ENCODE data around the gene MICU1. TPM values are rescaled to one million over a fixed set of nuclear protein-coding genes. Genes with fewer than 3 reads are reported as not detected.

Gene MICU1
- total and polyA plus RNA-seq, 10 of the 15 experiments (the other 5 are each of a cell fraction or from before 2014, with no cell fraction given) = 18.2 to 36.4 (median 22.2) TPM

GRCh38 chr10:72335394-72336258 lies 290.3 kb downstream of the MICU1 start (continued):
- TF ChIP-seq ZBTB11 (CRISPR knock-in tag; IDR thresholded peaks at IDR 0.05) (no peak), CHD4 (IDR thresholded peaks at IDR 0.05) (no peak), SKIL (IDR thresholded peaks at IDR 0.05; ENCODE audit: low read depth, poor library complexity, severe bottlenecking) (peak; percentile 29), NFYB (IDR thresholded peaks at IDR 0.05; ENCODE audit: insufficient read depth, low read depth, low read length) (no peak), RELB (IDR thresholded peaks at IDR 0.05; ENCODE audit: low read depth) (0 out of 2 replicates have a peak, but pooled peaks have one; percentile 2), PML (IDR thresholded peaks at IDR 0.05; ENCODE audit: low read length) (no peak), MTA3 (IDR thresholded peaks at IDR 0.05; ENCODE audit: borderline replicate concordance, low read length) (no peak), SREBF2 (IDR thresholded peaks at IDR 0.05; ENCODE audit: low read length) (no peak), NR2C1 (IDR thresholded peaks at IDR 0.05) (no peak), DPF2 (IDR thresholded peaks at IDR 0.05) (peak; percentile 92; the same call in 1 of the 2 replicates), USF1 (IDR thresholded peaks at IDR 0.05; ENCODE audit: borderline replicate concordance, extremely low read length, insufficient read depth, low read depth, low read length) (no peak), HDAC2 (IDR thresholded peaks at IDR 0.05) (no peak), LARP7 (IDR thresholded peaks at IDR 0.05) (no peak), JUND (IDR thresholded peaks at IDR 0.05; ENCODE audit: low read depth, low read length) (no peak), KAT2A (conservative IDR thresholded peaks at IDR 0.05; ENCODE audit: control insufficient read depth, low read depth, low read length) (no peak), E4F1 (IDR thresholded peaks at IDR 0.05; ENCODE audit: borderline replicate concordance, partially characterized antibody) (no peak), RAD51 (IDR thresholded peaks at IDR 0.05) (no peak), BHLHE40 (IDR thresholded peaks at IDR 0.05; ENCODE audit: borderline replicate concordance in 1 of 2, low read depth in 2 of 2, low read length in 1 of 2) (peak in 1 of 2 experiments; percentile 2; a peak in 1 of 4 replicates), MYB (IDR thresholded peaks at IDR 0.05; ENCODE audit: borderline replicate concordance, low read depth, low read length) (no peak)

Data from GM12878 (cell line).